ENCODE data around the gene SPRYD4.
"Not testable (repeated sequence)": the region's sequence is repeated elsewhere in the genome, so short reads cannot be mapped to it uniquely, and the experiment has no call there.

GRCh38 chr12:56499879-56500278, 31.5 kb downstream of the SPRYD4 start:
- not testable (repeated sequence) for TF ChIP-seq EZH2 (IDR thresholded peaks at IDR 0.05; ENCODE audit: insufficient read depth, poor library complexity, severe bottlenecking); EZH2phosphoT487 (IDR thresholded peaks at IDR 0.05; ENCODE audit: insufficient read depth, low read depth)
